G401.6 (cell line): ENCODE results near the gene SEPTIN10.

Source experiments
- FAIRE-seq: peaks from 2 replicates; lab custom pipeline; 2012; peaks lifted over from hg19 to GRCh38; lab: Jason Lieb, UNC

The SEPTIN10 gene

DNA sequence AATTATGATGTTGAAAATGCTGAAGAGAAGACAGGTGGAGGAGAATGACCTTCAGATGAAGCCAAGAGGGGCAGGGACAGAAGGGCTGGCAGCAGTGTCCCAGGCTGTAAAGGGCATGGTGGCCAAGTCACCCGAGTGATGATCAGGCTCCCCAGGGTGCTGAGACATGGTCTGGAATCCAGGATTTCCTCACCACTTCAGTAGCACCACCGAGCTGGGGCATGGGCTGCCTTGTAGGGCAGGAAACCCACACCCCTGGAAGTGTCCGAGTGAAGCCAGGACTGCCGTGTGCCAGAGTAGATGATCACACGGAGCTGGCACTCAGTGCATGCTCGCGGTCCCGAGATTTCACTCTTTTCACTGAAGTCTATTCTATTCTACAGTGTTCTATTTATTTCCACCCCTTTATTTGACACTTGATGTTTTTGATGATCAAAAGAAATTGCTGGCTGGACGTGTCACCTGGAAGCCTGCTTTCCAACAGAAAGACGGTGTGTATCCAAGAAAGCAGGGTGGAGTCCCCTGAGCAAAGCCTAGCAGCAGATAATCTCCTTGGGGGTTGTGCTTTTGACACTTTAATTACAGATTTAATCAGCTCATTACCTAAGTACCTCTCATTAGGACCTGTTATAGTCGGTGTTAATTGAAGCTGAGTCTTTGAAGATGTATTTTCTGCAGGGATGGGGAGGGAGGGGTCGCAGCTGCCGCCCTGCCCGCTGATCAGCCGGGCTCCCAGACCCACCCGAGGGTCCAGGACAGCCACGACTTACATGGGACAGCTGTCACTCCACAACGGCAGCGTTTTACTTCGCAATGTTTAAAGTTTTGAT, 92.3 kb downstream of the SEPTIN10 start:
- no peak for FAIRE-seq

DNA sequence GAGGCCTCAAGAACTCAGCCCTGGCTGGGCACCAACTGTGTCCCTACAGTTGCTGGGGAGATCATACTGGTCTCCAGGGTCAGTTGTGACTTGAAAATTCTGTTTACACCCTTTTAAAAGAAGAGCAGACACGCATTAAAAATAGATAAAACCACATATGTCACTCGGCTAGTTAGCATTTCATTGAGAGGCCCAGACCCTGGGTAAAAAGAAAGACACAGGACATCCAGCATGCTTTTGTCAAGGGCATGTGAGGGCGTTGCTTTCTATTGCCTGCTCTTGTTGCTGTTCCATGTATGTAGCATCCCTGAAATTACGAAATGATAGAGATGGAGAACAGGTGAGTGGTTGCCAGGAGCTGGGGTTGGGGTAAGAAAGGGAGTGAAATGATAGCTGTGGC, 94.3 kb downstream of the SEPTIN10 start:
- FAIRE-seq: no peak

DNA sequence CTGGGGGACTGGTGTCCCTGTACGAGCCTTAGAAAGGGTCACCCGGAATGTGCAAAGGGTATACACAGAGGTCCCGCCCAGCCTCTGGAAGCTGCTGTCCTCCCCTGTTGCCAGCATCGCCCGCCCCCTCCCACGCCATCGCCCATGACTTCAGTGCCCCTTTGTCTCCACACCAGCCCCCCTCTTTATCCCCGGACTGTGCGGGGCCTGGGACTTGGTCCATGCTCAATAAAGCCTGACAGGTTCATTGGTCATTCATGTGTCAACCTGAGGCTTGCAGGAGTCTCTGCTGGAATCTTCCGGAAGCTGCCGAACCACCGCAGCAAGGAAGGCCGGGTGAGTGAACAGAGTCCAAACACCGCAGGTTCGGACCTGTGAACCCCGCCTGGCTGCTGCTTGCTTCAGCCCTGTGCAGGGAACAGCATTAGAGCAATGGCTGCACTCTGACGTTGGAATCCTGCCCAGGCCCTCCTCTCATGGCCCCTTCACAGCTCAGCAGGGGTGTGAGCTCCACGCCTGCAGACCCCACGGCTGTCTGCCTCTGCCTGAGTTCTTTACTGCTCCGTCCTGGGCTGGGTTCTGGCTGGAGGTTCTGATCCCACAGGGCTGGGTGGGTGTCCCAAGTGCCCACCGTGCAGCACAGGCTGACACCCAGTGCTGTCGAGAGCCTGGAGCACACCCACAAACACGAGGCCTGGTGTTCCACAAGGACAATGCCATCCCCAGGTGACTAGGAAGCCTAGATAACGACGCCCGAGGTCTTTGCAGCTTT, 96.5 kb downstream of the SEPTIN10 start:
- no peak for FAIRE-seq

DNA sequence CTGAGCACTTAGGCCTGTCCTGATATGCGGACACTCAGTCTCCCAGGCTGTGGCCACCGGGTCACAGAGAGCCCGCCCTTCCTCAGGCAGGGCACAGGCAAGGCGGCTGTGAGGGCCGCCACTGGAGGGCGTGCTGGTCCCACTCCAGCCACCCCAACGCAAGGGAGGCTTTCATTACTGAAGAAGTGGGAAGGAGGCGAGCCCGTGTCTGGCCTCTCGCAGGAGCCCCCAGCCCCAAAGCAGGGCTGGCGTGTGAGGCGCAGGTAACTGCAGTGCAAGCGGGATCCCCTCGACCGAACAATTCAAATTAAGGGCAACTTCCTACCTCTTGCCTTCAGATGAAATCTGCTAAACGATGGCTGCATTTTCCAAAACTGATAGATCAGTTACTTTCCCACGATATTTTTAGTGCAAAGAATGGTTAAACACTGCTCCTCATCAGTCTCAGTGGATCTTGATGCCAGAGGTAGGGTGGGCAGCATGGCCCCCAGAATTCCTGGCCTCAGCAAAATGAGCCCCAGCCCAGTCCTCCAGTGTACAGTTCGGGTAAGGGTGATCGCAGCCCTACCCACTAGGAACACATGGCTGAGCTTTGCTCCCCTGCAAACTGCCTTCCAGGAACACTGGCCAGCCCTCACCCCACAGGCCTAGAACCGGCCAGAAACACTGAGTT, 97.2 kb downstream of the SEPTIN10 start:
- no peak for FAIRE-seq

DNA sequence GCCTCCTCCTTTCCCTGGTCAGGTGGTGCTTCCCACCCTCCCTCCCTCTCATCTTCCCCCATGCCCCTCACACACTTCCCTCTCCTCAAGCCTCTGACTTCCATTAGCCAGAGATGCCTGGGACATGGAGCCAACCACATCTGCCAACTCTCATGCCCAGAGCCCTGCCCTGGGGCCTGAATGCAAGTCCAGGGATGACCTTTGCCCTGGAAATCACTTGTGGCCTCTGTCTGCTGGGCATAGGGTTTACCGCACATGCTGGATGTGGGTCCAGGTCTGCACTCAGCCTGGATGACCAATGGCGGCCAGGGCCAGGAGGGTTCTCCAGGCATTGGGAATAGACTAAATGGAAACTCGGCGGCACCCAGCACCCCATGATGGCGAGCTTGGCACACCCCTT, 98.9 kb downstream of the SEPTIN10 start:
- FAIRE-seq: no peak

DNA sequence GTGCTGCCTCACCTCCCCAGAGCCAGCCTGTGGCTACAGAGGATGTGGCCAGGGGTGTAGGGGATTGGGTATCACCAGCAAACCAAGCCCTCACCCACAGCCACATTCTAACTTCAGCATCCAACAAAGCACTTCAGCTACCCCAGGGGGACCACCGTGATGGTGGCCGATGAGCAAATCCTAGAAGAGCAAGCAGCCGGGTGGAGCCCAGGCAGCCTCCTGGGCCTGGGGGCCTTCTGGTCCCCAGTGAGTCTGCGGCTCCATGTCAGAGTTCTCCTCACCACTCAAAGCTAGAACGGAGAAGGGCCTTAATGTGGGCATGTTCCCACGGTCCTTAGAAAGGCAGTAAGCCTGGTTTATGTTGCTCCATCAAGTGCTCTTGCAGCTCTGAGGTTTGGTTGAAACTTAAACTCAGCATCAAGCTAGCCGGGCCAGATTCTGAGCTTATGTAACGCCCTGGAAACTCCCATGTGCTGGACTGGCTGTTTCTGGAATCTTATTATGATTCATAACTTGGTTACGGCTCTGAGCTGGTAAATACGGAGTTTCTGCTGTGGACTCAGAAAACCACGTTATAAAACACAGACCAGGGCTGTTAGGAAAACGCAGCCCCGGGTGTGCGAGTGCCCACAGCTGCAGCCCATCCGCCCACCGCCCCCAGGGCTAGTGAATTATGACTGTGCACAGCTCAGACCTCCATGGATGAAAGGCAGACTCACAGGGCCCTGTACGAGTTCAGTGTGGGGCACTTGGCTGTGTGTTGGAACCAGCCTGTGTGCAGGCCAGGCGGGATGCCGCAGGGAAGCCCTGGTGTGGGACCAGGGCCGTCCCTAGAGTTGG, 99.8 kb downstream of the SEPTIN10 start:
- FAIRE-seq: no peak

DNA sequence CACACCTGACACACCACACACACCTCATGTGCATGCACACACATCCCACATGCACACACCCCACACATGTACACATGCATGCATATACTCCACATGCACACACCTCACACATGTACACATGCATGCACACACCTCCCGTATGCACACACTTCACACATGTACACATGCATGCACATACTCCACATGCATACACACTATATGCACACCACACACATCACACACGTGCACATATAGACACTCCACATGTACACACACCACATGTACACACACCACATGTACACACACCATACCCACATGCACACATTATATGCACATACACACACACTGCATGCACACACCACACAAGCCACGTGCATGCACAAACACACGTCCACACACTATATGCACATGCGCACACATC, 100.5 kb downstream of the SEPTIN10 start:
- FAIRE-seq: no peak

DNA sequence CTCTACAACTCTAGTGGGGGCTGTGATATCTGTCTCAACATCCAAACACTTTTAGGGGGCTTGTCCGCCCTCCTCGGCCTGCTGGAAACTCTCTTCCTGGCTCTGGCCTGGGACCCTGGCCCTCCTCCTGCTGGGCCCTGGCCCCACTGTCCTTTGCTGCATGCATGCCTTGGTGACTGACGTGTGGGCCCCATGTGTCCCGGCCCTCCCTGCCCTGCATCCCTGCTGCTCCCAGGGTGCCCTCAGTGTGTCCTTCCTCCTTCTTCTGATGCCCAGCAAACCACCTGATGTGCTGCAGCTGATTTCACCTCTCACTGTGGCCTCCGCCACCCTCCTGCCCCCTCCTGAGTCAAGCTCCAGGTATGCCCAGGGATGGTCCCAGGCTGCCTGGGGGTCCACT, 101.7 kb downstream of the SEPTIN10 start:
- no peak for FAIRE-seq

DNA sequence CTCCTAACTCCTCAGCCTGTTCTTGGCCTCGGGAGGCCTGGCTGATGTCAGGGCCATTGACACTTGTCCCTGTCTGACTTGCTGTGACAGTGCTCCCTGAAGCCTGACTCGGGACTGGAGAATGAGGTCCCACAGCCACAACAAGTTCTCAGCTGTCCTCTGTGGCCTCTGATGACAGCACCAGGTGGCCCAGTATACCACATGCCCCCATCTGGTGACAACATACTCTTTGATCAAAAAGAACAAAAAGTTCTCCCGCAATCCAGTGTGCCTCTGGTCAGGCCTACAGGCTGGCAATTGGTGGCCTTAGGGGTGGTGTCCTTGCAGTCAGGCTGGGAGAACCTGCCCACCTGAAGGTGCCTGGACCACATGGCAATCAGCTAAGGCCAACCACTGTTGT, 102.6 kb downstream of the SEPTIN10 start:
- no peak for FAIRE-seq

DNA sequence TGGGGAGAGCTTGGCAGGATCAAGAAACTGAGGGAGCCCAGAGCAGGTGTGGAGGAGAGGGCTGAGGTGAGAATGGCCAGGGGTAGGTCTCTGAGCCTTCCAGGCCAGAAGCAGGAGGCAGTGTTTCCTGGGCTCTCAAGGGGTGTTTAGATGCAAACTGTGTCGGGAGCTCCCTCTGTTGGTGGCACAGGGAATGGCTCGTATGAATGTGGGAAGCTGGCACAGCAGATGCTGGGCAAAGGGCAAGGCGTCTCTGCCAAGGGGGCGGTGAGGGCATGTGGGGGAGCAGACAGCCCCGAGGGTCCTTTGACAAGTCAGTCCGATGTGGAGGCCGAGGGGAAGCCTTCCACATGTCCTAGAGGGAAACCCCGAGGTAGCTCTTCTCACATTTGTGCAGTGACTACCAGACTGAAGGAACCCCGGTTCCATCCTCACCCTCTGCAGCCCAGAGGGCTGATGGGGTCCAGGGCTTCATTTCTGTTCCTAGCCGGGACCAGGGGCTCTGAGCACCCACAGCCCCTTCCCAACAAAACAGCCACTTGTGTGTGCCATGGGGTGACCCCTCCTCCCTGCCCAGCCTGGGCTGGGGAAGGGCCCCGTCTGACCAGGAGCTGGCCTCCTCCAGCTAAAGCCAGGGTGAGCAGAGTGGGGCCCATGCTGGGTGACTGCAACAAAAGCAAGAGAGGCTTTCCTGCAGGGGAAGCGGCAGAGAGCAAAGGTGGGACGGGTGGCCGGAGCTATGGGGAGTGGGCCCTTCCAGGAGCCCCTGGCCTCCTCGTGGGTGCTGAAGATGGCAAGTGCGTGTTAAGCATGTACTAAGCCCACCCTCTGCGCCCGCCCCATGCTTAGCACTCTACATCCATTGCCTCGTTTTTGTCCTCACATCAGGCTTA, 103.4 kb downstream of the SEPTIN10 start:
- no peak for FAIRE-seq

DNA sequence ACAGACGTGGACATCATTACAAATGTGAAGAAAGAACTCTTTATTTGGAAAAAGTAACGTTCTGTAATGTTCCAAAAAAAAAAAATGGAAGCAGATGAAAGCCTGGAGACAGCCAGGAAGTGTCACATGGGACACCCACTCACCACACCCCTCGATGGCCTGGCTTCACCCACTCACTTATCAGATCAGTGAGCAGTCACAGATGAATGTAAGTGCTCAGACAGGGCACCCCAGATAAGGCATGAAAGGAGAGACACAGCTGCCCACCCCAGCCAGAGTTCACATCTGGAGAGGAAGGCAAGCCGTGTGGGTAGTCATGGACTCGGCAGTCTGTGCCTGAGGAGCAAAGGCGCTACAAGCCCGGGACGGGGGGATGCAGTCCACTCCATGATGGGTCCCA, 105.2 kb downstream of the SEPTIN10 start:
- FAIRE-seq: no peak

DNA sequence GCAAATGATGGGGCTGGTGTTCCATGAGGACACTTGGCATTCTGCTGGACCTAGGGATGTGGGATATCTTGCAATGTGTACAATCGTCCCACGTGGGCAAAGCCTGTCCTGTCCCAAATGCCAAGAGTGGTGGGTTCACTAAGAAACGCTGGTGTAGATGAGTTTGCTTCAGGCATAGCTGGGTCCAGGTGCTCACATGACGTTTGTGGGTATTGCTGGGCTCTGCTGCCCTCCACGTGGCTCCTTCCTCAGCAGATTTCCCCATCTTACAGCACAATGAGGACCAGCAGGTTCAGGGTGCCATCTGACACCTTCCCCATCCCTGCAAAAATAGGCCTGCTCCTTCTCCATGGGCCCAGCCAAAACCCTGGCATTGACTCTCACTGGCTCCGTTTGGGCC, 105.9 kb downstream of the SEPTIN10 start:
- no peak for FAIRE-seq

DNA sequence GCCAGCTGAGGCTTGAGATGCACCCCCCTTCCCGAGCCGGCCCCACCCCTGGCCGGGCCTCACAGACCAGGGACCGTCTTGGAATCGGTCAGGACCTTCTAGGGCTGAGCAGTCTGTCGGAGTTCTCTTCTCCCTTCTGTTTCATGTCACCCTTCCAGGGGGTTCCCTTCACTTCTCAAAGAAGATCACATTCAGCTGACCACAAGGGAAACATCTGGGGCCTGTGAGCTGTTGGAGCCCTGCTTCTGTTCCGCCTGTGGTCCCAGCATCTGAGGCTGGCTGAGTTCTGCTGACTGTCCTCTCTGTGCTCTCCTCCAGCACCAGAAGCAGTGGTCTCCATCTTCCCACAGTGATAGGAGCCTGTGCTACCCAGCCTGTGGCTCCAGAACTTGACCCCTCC, 106.5 kb downstream of the SEPTIN10 start:
- FAIRE-seq: no peak

DNA sequence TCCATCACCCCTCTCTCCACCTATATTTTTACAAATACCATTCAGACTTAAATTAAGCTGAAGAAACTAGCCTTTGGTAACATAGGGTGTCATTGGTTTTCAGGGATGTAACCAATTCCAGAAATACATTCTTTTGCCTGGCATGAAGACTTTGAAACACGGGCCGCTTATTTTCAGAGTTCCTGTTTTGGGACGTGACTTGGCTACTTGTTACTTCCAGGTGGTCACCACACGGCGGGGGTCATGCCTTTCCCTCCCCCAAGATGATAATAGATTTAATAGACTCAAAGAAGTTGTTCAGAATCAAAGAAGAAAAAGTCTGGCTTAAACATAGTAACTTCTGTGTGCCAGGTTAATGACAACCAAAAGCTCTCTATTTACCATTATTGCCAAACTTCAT, 110.6 kb downstream of the SEPTIN10 start:
- FAIRE-seq: no peak

DNA sequence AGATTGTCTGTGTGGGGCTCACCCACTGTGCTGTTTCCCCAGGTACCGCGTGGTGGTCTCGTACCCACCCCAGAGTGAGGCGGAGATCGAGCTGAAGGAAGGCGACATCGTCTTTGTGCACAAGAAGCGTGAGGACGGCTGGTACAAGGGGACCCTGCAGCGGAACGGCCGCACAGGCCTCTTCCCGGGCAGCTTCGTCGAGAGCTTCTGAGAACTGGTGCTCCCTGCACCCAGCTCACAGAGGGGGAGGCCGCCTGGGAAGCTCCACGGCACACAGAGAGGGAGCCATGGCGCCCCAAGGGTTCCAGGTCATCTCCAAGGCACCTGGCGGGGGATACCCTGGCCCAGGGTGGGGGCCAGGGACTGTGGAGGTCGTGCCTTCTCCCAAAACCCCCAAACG, 112.3 kb downstream of the SEPTIN10 start:
- no peak for FAIRE-seq

DNA sequence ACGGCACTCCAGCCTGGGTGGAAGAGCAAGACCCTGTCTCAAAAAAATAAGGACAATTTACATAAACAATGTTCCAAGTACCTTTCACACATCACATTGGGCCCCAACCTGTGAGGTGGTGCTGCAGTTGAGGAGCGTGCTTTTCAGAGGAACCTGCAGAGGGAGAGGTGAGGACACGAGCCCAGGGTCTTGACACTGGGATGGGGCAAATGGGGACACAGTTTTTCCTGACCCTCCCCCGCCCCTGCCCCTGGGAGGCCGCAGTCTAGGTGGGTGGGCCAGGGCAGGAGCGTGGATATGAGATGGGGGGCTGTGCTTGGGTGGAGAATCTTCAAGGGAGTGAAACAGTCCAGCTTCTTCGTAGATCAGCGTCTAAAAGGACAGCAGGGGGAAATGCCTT, 112.9 kb downstream of the SEPTIN10 start:
- no peak for FAIRE-seq

DNA sequence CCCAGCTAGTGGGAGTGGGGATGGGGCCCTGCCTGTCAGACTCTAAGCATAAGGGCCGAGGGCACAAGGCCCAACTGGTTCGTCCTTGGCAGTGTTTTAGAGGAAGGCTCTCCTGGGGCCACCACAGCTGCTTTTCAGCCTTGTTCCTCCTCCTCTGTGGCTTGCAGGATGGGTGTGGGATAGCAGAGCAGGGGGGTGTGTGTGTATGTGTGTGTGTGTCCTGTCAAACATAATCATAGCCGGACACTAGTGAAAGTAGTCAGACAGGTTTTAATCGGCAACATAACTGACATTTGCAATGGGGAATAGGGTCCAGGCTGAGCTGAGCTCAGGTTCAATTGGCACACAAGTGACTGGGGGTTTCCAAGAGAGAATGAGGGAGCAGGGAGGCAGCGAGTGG, 114.2 kb downstream of the SEPTIN10 start:
- FAIRE-seq: no peak

DNA sequence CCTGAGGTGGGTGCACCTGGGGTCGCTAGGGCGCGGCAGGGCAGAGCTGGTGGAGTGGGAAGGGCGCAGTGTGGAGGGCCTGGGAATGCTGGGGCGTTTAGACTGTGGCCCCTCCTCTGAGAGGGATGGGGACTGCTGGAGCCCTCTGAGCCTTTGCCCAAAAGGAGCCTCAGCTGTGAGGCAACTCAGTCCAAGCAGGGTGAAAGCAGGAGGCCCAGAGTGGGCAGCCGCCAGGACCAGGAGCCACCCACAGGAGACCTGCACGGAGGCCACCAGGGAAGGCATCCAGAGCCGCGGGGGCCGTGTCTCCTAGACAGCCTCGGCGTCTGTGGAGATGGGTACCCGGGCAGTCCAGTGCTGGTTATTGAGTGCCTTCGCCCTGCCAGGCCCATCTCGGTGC, 114.9 kb downstream of the SEPTIN10 start:
- no peak for FAIRE-seq

DNA sequence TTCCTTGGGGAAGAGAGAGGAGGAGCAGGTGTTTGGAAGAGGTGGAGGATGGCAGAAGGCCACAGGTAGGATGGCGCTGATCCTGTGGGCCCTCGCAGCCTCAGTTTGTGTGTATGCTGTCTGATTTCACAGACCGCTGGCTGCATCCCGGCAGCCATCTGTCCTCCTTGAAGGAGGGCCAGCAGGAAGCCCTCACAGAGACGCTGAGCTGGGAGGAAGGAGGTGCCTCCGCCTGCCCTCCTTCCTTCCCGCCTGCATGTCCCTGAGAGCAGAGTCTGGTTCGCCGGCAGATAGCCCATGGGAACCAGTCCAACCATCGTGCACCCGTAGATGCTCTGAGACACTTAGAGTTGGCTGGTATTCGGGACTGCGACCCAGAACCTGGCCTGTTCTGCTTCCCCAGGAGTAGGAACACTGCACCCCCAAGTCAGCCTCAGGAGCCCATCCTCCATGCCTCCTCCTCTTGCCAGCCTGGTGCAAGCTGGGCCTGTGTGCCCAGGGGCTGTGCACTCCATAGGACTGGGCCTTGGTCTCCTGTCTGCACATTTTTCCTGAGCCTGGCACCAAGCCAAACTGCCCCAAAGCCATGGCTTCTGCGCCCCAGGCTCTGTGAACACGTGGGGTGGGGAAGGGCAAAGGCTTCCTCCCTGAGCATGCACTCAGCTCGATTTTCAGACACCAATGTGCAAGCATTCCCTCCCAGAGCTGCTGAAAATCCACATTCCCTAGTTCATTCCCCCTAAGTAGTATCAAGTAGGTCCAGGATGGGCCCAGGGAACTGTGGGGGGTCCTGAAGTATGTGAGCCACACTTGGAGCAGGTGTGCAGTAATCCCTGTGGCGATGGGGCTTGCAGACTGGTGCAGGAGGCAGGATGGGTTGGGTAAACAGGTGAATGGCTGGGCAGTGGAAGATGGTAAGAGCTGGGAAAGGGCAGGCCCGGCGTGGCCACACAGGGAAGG, 115.6 kb downstream of the SEPTIN10 start:
- no peak for FAIRE-seq

DNA sequence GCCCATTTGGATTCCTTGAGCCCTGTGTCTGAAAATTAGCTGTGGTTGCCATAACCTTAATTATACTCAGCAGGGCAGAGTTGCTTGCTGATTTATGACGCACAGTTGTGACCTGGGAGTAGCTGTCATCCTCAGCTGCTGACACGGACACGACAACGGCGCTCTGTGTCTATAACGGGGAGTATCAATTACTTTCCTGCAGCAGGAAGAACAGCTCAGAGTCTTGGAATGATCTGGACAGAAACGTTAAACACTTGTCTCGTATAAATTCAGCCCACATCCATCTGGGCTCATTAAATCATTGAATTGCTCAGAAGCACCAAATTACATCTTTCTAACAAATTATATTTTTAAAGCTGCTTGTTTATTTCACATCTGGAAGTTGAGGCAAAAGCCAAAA, 116.3 kb downstream of the SEPTIN10 start:
- FAIRE-seq: no peak
